Stimulated activated CD4-positive, alpha-beta T cell treated with anti-CD3 and anti-CD28 coated beads, Interleukin-15, amount 100 ng/mL, for 1 hour (primary cell): Measurements from ENCODE around the gene NDUFV3.
"Not testable (repeated sequence)": the region's sequence is repeated elsewhere in the genome, so short reads cannot be mapped to it uniquely, and the experiment has no call there.

Experiments
- DNase-seq, 2 donors: peaks; one replicate each; pipeline ENCODE4 v3.0.0-alpha.2; 2020; ENCODE audit warnings: low read depth in 1 of 2, low spot score in 1 of 2

The NDUFV3 gene

GRCh38 chr21:42883921-42884320 is 9.2 kb upstream of the NDUFV3 start:
- no peak for DNase-seq

DNA sequence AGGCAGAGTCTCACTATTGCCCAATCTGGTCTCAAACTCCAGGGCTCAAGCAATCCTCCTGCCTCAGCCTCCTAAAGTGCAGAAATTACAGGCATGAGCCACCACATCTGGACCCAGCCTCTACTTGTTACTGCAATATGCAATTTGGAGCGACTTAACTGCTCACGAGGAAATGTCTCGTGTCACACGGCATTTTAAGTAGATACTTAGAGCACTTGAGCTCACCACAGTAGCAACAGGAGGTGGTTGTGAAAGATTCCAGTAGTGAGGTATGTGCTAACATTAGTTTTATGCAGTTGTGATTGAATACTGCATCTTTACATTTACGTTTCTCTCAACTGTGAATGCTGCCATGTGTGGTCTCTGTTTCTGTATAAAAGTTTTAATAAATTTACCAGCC is 5.8 kb upstream of the NDUFV3 start:
- no peak for DNase-seq

GRCh38 chr21:42892582-42892930 is 553 bp upstream of the NDUFV3 start:
- DNase-seq = no peak

DNA sequence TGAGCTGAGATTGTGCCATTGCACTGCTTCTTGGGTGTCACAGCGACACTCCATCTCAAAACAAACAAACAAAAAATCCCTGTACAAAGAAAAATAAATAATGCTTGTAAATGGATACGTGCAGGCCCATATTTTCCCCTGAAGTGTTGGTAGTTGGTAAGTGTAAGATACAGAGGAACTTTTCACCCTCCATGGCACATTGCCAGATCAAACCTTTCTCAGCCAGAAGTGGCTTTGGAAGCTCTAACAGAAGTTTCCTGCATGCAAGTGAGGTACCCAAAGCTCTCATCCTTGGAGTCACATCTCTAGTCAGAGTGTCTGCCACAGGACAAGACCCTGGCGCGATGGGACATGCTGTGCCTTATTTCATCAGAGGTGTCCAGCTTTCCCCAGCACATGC is 7.3 kb downstream of the NDUFV3 start:
- DNase-seq = no peak

GRCh38 chr21:42903817-42904216 is 10.7 kb downstream of the NDUFV3 start:
- no peak for DNase-seq

DNA sequence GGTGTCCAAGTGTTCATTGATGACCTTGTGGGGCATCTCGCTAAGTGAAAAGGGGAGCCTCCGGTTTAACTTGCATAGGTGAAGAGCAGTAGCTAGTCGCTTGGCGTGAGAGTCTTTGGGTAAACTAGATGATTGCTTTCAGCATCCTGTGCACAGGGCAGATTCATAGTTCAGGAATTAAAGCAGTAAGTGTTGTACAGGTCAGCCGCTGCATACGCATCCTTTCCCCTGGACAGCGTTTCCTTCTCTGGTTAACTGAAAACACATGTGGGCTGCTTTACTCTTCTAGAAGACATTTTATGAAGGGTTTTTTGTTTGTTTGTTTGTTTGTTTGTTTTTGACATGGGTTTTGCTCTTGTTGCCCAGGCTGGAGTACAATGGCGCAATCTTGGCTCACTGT is 12.1 kb downstream of the NDUFV3 start:
- DNase-seq = no peak

DNA sequence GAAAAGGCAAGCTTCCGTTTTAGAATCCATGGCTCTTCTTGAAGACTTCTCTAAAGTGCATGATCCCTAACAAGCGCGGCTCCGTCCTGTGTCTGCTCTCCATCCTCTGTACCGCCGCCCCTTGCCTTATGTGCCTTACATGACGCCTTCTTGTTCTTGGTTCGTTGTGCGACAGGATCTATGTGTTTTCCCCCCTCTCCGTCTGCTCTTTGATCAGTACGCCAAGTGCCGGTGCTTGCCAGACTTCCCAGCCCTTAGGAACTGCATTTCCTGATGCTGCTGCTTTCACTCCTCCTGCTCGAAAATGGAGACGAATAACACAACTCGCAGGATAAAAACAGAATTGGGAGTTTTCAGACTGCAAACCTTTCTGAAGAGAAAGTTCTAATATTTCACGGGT is 13.1 kb downstream of the NDUFV3 start:
- no peak for DNase-seq

DNA sequence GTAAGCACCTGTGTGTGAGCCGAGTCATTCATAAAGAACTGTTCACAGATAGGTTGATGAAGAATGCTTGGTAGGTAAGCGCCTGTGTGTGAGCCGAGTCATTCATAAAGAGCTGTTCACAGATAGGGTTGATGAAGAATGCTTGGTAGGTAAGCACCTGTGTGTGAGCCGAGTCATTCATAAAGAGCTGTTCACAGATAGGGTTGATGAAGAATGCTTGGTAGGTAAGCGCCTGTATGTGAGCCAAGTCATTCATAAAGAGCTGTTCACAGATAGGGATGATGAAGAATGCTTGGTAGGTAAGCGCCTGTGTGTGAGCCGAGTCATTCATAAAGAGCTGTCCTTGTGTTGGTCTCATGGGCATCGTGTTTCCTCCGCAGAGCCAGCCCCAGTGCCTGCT is 15.4 kb downstream of the NDUFV3 start:
- not testable (repeated sequence) for DNase-seq

- not testable (repeated sequence) for DNase-seq
These were observed 18.8 kb downstream of the NDUFV3 start for GRCh38 chr21:42911920-42912319.

GRCh38 chr21:42913476-42913875 is 20.4 kb downstream of the NDUFV3 start:
- no peak for DNase-seq

DNA sequence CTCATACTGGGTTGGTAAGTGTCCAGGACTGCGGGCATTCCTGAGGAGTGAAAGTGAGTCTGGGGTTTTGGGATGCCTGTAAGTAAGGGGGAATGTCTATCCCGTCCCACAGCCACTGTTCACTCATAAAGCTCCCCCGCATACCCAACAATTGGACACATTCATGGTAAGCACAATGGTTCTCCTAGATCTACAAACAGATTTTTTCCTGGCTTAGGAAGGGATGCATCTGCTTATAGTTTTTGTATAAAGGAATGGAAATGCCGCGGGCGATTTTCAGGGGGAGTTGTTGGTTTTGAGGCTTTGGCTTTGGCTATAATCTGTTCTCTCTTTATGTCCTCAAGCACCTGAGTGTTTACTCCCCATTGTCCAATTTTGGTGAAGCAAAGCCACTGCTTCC is 25.2 kb downstream of the NDUFV3 start:
- no peak for DNase-seq

DNA sequence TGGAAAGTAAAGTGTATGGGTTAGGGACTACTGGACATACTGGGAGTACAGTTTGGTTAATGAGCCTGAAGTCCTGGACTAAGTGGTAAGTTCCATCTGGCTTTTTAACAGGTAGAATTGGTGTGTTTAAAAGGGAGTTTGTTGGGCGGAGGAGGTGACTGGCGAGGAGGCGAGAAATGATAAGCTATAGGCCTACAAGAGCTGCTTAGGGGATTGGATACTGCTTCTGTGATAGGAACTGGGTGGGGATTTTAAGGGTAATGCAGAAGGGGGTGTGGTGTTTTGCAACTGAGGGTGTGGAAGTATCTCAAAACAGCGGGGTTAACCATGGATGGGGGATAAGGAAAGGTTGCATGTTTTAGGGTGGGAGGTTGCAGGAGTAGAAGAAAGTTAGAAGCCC is 28.8 kb downstream of the NDUFV3 start:
- DNase-seq = no peak

GRCh38 chr21:42922918-42923317 is 29.8 kb downstream of the NDUFV3 start:
- no peak for DNase-seq

DNA sequence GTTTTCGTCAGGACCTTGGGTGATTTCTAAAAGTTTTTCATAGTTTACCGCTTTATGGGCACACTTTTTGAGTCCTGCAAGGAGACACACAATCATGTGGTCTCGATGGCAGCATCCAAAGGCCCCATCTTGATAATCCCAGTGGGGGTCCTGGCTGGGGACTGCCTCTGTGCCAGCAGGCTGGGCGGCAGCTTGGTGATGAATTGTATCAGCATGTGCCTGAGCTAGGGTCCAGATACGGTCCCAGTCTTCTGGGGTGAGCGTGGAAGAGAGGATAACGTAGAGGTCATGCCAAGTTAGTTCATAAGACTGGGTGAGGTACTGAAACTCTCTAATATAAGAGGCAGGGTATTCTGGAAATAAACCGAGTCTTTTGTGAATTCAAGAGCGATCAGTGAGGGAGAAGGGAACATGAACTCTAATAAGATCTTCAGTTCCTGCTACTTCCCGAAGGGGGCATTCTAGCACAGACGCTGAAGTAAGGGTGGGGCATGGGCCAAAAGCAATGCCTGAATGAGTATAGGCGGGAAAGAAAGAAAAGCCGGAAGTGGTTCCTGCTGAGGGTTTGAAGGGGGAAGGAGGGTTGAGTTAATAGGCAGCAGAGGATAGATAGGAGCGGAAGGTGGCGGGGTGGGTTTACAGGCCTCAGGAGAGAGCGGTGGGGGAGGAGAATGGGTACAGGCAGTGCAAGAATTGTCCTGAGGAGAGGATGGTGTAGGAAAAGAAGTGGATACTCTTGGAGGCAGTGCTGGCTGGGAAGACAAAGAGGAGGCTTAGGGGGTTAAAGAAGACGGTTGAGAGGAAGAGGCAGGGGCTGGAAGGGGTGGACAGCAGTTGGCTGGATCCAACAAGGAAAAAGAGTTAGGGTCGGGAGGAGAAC is 30.7 kb downstream of the NDUFV3 start:
- peak; percentile 14 to 16 for DNase-seq

DNA sequence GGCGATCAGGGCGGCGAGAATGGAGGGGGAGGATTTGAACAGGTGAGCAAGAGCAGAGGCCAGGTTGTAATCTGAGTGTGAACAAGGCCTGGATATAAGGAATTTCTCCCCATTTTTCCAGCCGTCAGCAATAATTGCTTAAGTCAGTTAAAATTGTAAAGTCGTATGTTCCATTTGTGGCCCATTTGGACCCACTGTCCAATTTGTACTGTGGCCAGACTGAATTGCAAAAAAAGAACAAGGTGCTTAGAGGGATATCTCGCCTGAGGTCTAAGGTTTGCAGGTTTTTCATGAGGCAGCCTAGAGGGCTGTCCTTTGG is 31.3 kb downstream of the NDUFV3 start:
- DNase-seq = no peak

DNA sequence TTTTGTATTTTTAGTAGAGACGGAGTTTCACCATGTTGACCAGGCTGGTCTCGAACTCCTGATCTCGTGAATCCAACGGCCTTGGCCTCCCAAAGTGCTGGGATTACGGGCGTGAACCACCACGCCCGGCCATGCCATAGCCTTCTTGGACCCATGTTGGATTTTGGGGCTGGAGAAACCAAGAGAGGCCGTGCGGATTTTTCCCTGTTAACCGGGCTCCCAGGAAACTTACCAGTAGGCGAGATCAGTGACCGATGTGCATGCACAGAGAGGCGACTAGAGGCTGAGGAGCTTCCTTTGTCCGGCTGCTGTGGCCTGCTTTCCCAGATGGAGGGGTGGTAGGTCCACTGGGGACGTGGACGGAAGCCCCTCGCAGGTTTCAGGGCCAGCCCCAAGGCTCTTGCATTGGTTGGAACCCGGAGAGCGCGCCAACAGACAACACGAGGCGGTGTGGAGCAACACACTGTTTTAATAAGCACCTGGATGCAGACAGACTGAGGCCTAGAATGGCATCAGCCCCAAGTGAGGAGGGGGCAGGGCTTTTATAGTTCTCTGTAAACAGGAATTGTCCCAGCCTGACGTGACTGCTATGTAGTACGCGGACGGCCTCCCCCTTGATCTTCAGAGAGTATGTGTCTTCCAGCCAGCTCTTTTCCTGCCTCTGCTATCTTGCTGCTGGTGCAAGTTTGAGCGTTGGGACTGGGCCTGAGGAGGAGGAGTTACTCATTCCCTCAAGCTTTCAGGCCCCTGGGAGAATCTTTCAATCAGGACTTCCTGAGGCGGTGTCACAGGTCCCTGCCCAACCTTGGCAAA is 32.2 kb downstream of the NDUFV3 start, which contains the start of gene ERVH48-1:
Gene ERVH48-1, minus strand, starts transcription at position 517 of the 813 bp plus-strand sequence. CDS start 6,624 bp downstream, outside the sequence.
- no peak for DNase-seq

DNA sequence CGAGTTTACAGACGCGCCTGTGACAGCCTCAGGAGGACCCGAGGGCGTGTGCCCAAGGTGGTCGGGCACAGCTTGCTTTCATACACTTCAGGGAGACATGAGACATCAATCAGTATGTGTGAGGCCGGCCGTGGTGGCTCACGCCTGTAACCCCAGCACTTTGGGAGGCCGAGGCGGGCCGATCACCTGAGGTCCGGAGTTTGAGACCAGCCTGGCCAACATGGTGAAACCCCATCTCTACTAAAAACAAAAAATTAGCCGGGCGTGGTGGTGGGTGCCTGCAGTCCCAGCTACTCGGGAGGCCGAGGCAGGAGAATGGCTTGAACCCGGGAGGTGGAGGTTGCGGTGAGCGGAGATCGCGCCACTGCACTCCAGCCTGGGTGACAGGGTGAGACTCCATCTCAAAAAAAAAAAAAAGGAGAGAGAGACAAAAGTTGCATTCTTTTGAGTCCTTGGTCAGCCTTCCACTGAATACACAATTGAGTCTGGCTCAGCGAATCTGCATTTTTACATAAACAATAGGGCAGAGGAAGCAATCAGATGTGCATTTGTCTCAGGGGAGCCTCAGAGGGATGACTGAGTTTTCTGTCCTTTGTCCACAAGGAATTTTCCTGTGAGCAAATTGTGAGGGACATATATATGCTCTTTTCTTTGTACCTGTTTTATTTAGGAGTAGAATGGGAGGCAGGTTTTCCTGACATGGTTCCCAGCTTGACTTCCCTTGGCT is 34.5 kb downstream of the NDUFV3 start:
- DNase-seq = not testable (repeated sequence)

- DNase-seq = no peak
These were observed 36.9 kb downstream of the NDUFV3 start for GRCh38 chr21:42929969-42930368.

- DNase-seq = no peak
These were observed 38.6 kb downstream of the NDUFV3 start for GRCh38 chr21:42931560-42932235.

- not testable (repeated sequence) for DNase-seq
These were observed 39.4 kb downstream of the NDUFV3 start for GRCh38 chr21:42932378-42933136.
